GM12865 (cell line): Measurements from ENCODE around the gene SNORC.

Source experiments
- DNase-seq: peaks from one replicate; pipeline ENCODE4 v3.0.0; 2010; ENCODE audit warnings: low read depth
- H3K4me3 ChIP-seq: 2 replicates; pipeline ENCODE4 v1.5.1; 2011; ENCODE audit warnings: mild to moderate bottlenecking, low read depth, low read length, control low read depth
- TF ChIP-seq, protein P1 (sequence below): IDR thresholded peaks from 2 replicates; pipeline ENCODE4 v1.5.1; 2011; ENCODE audit warnings: low read length, control low read depth, low read depth, inconsistent platforms; ENCODE audit not compliant: insufficient read depth; ENCODE audit errors: missing control alignments

SNORC gene

GRCh38 chr2:232896111-232896510 is 26.0 kb downstream of the SNORC start:
- DNase-seq = no peak
- H3K4me3 ChIP-seq = no peak overlapping the region
- TF ChIP-seq, protein P1, sequence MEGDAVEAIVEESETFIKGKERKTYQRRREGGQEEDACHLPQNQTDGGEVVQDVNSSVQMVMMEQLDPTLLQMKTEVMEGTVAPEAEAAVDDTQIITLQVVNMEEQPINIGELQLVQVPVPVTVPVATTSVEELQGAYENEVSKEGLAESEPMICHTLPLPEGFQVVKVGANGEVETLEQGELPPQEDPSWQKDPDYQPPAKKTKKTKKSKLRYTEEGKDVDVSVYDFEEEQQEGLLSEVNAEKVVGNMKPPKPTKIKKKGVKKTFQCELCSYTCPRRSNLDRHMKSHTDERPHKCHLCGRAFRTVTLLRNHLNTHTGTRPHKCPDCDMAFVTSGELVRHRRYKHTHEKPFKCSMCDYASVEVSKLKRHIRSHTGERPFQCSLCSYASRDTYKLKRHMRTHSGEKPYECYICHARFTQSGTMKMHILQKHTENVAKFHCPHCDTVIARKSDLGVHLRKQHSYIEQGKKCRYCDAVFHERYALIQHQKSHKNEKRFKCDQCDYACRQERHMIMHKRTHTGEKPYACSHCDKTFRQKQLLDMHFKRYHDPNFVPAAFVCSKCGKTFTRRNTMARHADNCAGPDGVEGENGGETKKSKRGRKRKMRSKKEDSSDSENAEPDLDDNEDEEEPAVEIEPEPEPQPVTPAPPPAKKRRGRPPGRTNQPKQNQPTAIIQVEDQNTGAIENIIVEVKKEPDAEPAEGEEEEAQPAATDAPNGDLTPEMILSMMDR = no peak

DNA sequence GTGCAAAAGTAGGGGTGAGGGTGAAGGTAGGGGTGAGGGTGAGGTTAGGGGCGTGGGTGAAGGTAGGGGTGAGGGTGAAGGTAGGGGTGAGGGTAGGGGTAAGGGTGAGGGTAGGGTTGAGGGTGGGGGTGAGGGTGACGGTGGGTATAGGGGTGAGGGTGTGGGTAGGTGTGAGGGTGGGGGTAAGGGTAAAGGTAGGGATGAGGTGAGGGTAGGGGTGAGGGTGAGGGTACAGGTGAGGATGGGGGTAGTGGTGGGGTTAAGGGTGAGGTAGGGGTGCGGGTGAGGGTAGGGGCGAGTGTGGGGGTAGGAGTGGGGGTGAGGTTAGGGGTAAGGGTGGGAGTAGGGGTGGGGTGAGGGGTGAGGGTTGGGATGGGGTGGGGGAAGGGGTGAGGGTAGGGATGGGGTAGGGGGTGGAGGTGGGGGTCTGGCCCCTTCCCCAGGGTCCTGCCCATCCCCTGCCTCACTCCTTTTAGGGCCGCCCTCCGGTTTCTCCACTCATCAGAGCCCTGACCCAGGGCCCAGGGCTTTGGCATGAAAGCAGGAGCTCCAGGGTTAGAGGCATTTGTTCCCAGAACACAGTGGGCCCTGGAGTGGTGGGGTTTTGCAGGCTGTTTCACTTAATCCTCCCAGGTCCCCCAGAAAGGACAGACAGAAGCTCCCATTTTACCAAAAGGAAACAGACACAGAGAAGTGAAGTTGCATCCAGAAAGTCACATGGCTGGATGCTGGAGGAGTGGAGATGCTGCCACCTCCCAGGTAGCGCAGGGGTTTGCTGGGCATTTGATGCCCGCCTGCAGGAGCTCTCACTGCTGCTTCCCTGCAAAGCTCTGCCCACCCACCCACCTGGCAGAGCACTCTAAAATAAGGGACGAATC is 26.9 kb downstream of the SNORC start:
- no peak for DNase-seq
- TF ChIP-seq, protein P1 = no peak
- no peak overlapping the region for H3K4me3 ChIP-seq

DNA sequence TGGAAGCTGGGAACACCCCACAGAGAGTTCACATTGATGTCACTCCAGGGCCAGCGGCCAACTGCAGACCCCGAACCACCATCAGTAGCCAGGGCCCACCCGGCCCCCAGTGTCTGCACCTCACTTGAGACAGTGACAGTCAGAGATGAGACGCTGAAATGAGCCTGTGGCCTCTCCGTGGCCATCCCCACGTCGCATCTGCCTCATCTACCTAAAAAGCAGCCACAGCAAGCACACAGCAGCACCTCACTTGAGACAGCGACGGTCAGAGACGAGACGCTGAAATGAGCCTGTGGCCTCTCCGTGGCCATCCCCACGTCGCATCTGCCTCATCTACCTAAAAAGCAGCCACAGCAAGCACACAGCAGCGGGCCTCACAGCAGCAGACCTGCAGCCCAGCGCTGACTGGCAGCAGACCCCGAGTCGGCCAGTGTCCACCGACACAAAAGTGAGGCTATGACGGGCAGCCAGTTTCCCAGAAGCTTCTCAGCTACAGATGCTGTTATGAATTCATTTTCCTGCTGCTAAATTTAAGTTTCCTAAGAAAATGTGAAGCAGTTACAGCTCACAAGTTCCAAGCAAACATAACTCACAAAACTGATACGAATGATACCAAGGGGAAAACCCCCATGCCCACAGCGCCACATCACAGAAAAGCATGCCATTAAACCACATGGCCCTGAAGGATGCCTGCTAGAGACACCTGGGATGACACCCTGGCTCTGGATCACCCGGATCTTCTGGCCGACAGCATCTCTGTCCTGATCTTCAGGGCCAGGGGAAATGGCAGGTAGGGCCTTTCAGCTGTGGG is 27.7 kb downstream of the SNORC start:
- no peak for DNase-seq
- TF ChIP-seq, protein P1 = no peak
- H3K4me3 ChIP-seq = no peak overlapping the region

GRCh38 chr2:232898592-232899543 is 28.8 kb downstream of the SNORC start:
- TF ChIP-seq, protein P1 = no peak
- DNase-seq = no peak
- no peak overlapping the region for H3K4me3 ChIP-seq

DNA sequence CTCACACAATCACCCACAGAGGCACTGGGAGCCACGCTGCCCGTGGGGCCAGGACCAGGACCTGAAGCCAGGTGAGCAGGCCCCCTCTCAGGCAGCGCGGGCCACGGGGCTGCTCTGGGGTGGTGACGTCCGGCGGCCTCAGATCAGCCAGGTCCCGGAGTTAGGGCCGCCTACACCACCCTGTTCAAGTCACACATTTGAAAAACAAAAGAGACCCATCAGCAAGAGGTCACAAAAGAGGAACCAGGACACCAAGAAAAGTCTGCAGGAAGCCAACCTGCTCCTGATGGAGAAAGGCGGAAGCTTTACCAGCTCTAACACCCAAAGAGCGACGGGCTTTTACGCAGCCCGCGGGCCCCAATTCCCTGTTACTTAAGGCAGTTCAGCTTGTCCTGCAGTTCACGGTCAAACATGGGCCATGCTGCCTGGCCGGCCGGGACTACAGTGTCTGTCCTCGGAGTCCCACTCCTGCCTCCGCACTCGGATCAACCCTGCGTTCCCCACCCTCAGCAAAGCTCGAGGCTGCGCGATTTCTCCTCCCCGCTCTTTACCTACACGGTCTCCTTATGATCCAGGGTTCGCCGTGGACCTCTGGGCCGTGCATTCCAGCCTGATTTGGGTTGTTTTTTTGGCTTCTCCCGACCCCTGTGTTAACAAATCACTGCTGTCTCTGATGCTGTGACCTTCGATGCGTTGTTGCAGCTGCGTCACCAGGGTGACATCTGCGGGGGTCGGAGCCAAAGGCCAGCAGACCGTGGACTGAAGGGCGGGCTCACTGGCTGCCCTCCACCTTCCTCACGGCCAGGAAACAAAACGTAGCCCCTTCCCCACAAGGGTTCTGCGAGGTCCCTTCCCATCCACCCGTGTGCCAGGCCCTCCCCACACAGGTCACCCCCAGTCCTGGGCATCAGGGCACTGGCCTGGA is 31.0 kb downstream of the SNORC start:
- no peak overlapping the region for H3K4me3 ChIP-seq
- DNase-seq = no peak
- TF ChIP-seq, protein P1 = no peak
